Kidney (tissue), 22 donors: ENCODE results near the gene PCF11. TPM values are rescaled to one million over a fixed set of nuclear protein-coding genes. Genes with fewer than 3 reads are reported as not detected.

ENCODE experiments used
- DNase-seq, 5 donors: peaks; one replicate each; pipeline ENCODE4 v3.0.0-alpha.2; 2013 to 2020
- FAIRE-seq: peaks from 2 replicates; lab custom pipeline; 2012; peaks lifted over from hg19 to GRCh38; lab: Jason Lieb, UNC
- H3K27ac ChIP-seq, 2 donors: one replicate each; pipeline ENCODE4 v1.7.0; 2013; ENCODE audit warnings: low read depth in 2 of 2, low read length in 2 of 2, inconsistent platforms in 1 of 2
- H3K27me3 ChIP-seq: one replicate; pipeline ENCODE4 v1.7.1; 2013; ENCODE audit warnings: low read length, inconsistent platforms; ENCODE audit not compliant: control insufficient read depth, insufficient read depth
- H3K36me3 ChIP-seq, 3 donors: one replicate each; pipeline versions ENCODE4 v1.7.0 to v1.7.1; 2013; ENCODE audit warnings: low read length in 3 of 3, control low read depth in 1 of 3, inconsistent platforms in 1 of 3; ENCODE audit not compliant: insufficient read depth in 3 of 3, control insufficient read depth in 2 of 3
- H3K4me1 ChIP-seq, 3 donors: one replicate each; pipeline versions ENCODE4 v1.7.0 to v1.7.1; 2013; ENCODE audit warnings: low read length in 3 of 3, inconsistent platforms in 1 of 3, low read depth in 1 of 3; ENCODE audit not compliant: control insufficient read depth in 2 of 3, insufficient read depth in 2 of 3
- H3K4me3 ChIP-seq, 3 donors: one replicate each; pipeline versions ENCODE4 v1.7.0 to v1.8.1; 2013; ENCODE audit warnings: low read length in 3 of 3, control low read depth in 1 of 3, inconsistent platforms in 1 of 3
- H3K9ac ChIP-seq, 3 donors: one replicate each; pipeline versions ENCODE4 v1.7.0 to v1.7.1; 2013; ENCODE audit warnings: low read length in 3 of 3, control low read depth in 1 of 3, inconsistent platforms in 1 of 3
- H3K9me3 ChIP-seq, 3 donors: one replicate each; pipeline versions ENCODE4 v1.7.0 to v1.7.1; 2013; ENCODE audit warnings: low read length in 3 of 3, control low read depth in 1 of 3, inconsistent platforms in 1 of 3; ENCODE audit not compliant: control insufficient read depth in 2 of 3, insufficient read depth in 1 of 3
- CTCF ChIP-seq: IDR thresholded peaks from 3 replicates; pipeline ENCODE4 v1.5.1; 2012; ENCODE audit warnings: mild to moderate bottlenecking, moderate library complexity, borderline replicate concordance; ENCODE audit not compliant: insufficient read depth; ENCODE audit errors: extremely low read depth
- intact Hi-C: fragments of 100-400 bp; cut with DNase I; formaldehyde crosslinking; loops from one replicate; pipeline ENCODE4 v1.11.1; 2022
- long read RNA-seq, 10 donors: library from polyadenylated mRNA in 1 of 10; unstranded in 1 of 10; transcript quantifications; one replicate each; pipeline ENCODE4 v2.0.0 and lab custom pipeline, GENCODE V29; 2021 to 2026
- polyA plus RNA-seq: library from polyadenylated mRNA; stranded (reverse); fragments of 350-450 nt; fragmentation: Illumina TruSeq; extraction: RNeasy Lipid Tissue Mini Kit (QIAGEN cat#74804); gene quantifications from one replicate; pipeline ENCODE4 v1.2.3, GENCODE V29; 2014; ENCODE audit warnings: low read depth, low replicate concordance; ENCODE audit not compliant: insufficient read depth
- total RNA-seq: library from RNA; stranded (reverse); fragmentation: NEBNext Ultra II Directional; extraction: Animal tissue kit (Norgen Biotek cat#: 25700); gene quantifications from one replicate; pipeline ENCODE4 v1.2.1, GENCODE V29; 2021
- donor health status: control.
- donor health status: control.
- donor health status: control.
- donor health status: control.
- donor health status: control.
- donor health status: DM: yes; HTN: yes; CAD: no.
- donor health status: Normal renal cell carcinoma (clear cell type).

The PCF11 gene, protein sequence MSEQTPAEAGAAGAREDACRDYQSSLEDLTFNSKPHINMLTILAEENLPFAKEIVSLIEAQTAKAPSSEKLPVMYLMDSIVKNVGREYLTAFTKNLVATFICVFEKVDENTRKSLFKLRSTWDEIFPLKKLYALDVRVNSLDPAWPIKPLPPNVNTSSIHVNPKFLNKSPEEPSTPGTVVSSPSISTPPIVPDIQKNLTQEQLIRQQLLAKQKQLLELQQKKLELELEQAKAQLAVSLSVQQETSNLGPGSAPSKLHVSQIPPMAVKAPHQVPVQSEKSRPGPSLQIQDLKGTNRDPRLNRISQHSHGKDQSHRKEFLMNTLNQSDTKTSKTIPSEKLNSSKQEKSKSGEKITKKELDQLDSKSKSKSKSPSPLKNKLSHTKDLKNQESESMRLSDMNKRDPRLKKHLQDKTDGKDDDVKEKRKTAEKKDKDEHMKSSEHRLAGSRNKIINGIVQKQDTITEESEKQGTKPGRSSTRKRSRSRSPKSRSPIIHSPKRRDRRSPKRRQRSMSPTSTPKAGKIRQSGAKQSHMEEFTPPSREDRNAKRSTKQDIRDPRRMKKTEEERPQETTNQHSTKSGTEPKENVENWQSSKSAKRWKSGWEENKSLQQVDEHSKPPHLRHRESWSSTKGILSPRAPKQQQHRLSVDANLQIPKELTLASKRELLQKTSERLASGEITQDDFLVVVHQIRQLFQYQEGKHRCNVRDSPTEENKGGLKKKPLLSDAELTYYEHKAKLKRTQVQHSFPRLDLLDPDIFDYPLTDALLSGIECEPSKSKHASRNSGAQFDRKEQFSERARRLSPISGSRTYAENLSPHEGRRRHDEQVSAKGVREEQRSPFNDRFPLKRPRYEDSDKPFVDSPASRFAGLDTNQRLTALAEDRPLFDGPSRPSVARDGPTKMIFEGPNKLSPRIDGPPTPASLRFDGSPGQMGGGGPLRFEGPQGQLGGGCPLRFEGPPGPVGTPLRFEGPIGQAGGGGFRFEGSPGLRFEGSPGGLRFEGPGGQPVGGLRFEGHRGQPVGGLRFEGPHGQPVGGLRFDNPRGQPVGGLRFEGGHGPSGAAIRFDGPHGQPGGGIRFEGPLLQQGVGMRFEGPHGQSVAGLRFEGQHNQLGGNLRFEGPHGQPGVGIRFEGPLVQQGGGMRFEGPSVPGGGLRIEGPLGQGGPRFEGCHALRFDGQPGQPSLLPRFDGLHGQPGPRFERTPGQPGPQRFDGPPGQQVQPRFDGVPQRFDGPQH (N-terminal part only)
- 61.2 TPM for total RNA-seq
- polyA plus RNA-seq, result 19.3 TPM
- long read RNA-seq, donor 1, transcript PCF11-207 (1 exons, 1,720 nt), result major isoform, 7 of 7 reads
- long read RNA-seq, donor 1, partial matches to known transcripts, result 0 of 7 reads
- long read RNA-seq, donor 1, other reads (novel, unspliced or antisense), result 0 of 7 reads
- long read RNA-seq, donor 2, transcript PCF11-207 (1 exons, 1,720 nt), result major isoform, 11 of 11 reads
- long read RNA-seq, donor 2, partial matches to known transcripts, result 0 of 11 reads
- long read RNA-seq, donor 2, other reads (novel, unspliced or antisense), result 0 of 11 reads
- long read RNA-seq, donor 3, full-length matches to known transcripts, result 19 of 19 reads
- long read RNA-seq, donor 3, partial matches to known transcripts, result 0 of 19 reads
- long read RNA-seq, donor 3, other reads (novel, unspliced or antisense), result 0 of 19 reads
- long read RNA-seq, donor 4, transcript PCF11-207 (1 exons, 1,720 nt), result major isoform, 7 of 7 reads
- long read RNA-seq, donor 4, partial matches to known transcripts, result 0 of 7 reads
- long read RNA-seq, donor 4, other reads (novel, unspliced or antisense), result 0 of 7 reads
- long read RNA-seq, donor 5, result 0 reads
- long read RNA-seq, donor 6, partial matches to known transcripts, result 0 of 4 reads
- long read RNA-seq, donor 6, other reads (novel, unspliced or antisense), result 0 of 4 reads
- long read RNA-seq, donor 7, full-length matches to known transcripts, result 6 of 22 reads
- long read RNA-seq, donor 7, partial matches to known transcripts, result 12 of 22 reads
- long read RNA-seq, donor 7, other reads (novel, unspliced or antisense), result 4 of 22 reads
- long read RNA-seq, donor 8, transcript PCF11-207 (1 exons, 1,720 nt), result major isoform, 10 of 10 reads
- long read RNA-seq, donor 8, partial matches to known transcripts, result 0 of 10 reads
- long read RNA-seq, donor 8, other reads (novel, unspliced or antisense), result 0 of 10 reads
- long read RNA-seq, donor 9, transcript PCF11-207 (1 exons, 1,720 nt), result major isoform, 6 of 6 reads
- long read RNA-seq, donor 9, partial matches to known transcripts, result 0 of 6 reads
- long read RNA-seq, donor 9, other reads (novel, unspliced or antisense), result 0 of 6 reads
- long read RNA-seq, donor 10, transcript PCF11-207 (1 exons, 1,720 nt), result major isoform, 15 of 15 reads
- long read RNA-seq, donor 10, partial matches to known transcripts, result 0 of 15 reads
- long read RNA-seq, donor 10, other reads (novel, unspliced or antisense), result 0 of 15 reads

DNA sequence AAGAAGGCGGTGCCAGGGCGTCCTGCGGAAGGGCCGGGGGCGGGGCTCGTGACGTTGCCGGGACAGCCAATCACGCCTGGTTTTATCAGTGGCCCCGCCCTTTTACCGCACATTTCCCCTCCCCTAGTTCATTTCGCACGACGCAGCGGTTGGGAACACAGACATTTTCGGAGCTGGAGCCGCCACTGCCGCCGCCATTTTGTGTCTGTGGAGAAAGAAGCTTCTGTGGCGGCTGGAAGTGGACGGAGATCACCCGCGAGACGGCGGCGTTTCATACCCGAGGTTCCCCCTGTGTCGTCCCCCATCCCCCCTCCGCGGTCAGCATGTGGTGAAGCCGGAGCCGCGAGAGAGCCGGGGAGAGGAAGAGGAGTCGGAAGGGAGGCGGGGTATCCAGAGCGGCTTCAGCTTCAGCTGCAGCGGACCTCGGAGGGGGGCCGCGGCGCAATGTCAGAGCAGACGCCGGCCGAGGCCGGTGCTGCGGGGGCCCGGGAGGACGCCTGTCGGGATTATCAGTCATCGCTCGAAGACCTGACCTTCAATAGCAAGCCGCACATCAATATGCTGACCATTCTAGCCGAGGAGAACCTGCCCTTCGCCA lies at the start of gene PCF11:
Gene PCF11, plus strand, starts transcription at position 136 of the 598 bp plus-strand sequence. Its CDS starts 309 bp downstream, at position 445.
- peak within 1 kb of the TSS; percentile 89 to 98 (median 90) for H3K4me3 ChIP-seq
- no peaks in the 10 kb centered on the region for H3K27me3 ChIP-seq
- DNase-seq, result no peak
- peak within 1 kb of the TSS; percentile 98 to 99 for H3K27ac ChIP-seq
- no peaks in the 10 kb centered on the region for H3K36me3 ChIP-seq
- intact Hi-C loops, result no loop called here
- FAIRE-seq, result no peak
- H3K4me1 ChIP-seq, result peaks cover 3 to 9% (median 8%) of the 10 kb centered on the region in 3 donors
- H3K9ac ChIP-seq, result peak within 1 kb of the TSS; percentile 92 to 100 (median 96)
- H3K9me3 ChIP-seq, result no peaks in the 10 kb centered on the region
- TF ChIP-seq CTCF, result peak; percentile 6

- DNase-seq (no peak), FAIRE-seq (no peak)
- no peaks in the 10 kb centered on the region for H3K27me3 ChIP-seq
- no peak overlapping the region for H3K27ac ChIP-seq
- no peaks in the 10 kb centered on the region for H3K36me3 ChIP-seq
- peaks cover 0 to 3% (median 0%) of the 10 kb centered on the region in 3 donors for H3K4me1 ChIP-seq
- H3K9me3 ChIP-seq, result no peaks in the 10 kb centered on the region
- no peak overlapping the region for H3K4me3 ChIP-seq
- intact Hi-C loops, result no loop called here
- TF ChIP-seq CTCF, result no peak
- no peak overlapping the region for H3K9ac ChIP-seq
Observed at GRCh38 chr11:83112886-83113285, 44.0 kb upstream of the PCF11 start.
